ENCODE data around the gene KIAA0753.
"Not testable (repeated sequence)": the region's sequence is repeated elsewhere in the genome, so short reads cannot be mapped to it uniquely, and the experiment has no call there.

KIAA0753 gene

DNA sequence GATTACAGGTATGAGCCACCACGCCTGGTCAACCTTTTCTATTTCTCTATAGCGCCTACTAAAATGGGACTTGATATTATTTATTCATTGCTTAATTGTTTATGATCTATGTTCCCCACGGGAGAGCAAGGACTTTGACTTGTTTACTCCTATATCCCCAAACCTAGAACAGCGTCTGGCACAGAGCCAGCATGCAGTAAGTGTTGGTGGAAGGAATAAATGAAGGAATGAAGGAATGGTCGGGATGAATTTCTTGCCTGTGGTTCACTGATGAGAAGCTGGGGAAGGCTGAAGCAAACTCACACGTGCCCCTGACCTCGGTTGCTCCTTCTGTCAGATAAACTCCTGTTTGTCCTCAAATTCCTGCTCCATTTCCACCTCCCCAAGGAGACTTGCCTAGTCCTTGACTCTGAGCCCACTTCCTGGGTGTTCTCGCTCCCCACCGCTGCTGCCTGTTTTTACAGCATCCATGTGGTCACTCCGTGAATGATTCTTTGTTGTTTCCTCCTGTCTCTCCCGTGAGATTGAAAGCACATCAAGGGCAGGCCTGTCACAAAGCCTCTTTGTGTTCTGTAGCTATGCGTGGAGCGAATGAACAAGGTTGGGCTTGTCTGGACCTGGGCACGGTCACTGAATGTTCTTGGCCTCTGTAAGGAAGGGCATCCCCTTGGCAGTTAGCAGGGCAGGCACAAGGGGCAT lies 28.4 kb upstream of the KIAA0753 start:
- no peak for DNase-seq (ENCODE audit: low read depth in 2 of 2)

DNA sequence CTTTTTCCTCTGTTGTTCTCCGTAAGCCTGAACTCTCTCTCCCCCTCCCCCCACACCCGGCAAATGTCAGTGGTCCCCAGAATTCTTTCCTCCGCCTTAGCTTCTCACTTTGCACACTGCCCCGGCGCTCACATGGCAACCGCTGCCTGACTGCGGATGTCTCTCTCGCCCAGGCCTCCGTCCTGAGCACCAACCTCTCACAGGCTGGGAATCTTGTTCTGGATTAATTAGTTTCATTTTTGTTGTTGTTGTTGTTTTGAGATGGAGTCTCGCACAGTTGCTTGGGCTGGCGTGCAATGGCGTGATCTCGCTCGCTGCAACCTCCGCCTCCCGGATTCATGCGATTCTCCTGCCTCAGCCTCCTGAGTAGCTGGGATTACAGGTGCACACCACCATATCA lies 27.7 kb upstream of the KIAA0753 start:
- DNase-seq (ENCODE audit: low read depth in 2 of 2) = no peak

GRCh38 chr17:6667516-6667915 lies 27.0 kb upstream of the KIAA0753 start:
- no peak for DNase-seq (ENCODE audit: low read depth in 2 of 2)

DNA sequence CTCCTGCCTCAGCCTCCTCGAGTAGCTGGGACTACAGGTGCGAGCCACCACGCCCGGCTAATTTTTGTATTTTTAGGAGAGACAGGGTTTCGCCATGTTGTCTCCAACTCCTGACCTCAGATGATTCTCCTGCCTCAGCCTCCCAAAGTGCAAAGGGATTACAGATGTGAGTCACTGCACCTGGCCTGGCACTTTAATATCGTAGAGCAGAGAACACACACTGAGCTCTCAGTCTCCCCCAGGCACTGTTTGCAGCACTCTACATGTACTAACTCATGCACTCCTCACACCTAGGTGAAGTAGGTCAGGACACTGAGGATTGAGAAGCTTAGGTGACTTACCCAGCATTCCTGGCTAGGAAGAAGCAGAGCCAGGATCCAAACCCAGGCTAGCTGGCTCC lies 26.0 kb upstream of the KIAA0753 start:
- no peak for DNase-seq (ENCODE audit: low read depth in 2 of 2)

- peak; percentile 43 to 49 for DNase-seq (ENCODE audit: low read depth in 2 of 2)
Observed at GRCh38 chr17:6666077-6666521, 25.6 kb upstream of the KIAA0753 start.

GRCh38 chr17:6663200-6663599 lies 22.7 kb upstream of the KIAA0753 start:
- not testable (repeated sequence) for DNase-seq (ENCODE audit: low read depth in 2 of 2)

GRCh38 chr17:6661464-6661848 lies 20.9 kb upstream of the KIAA0753 start:
- DNase-seq (ENCODE audit: low read depth in 2 of 2) = no peak

DNA sequence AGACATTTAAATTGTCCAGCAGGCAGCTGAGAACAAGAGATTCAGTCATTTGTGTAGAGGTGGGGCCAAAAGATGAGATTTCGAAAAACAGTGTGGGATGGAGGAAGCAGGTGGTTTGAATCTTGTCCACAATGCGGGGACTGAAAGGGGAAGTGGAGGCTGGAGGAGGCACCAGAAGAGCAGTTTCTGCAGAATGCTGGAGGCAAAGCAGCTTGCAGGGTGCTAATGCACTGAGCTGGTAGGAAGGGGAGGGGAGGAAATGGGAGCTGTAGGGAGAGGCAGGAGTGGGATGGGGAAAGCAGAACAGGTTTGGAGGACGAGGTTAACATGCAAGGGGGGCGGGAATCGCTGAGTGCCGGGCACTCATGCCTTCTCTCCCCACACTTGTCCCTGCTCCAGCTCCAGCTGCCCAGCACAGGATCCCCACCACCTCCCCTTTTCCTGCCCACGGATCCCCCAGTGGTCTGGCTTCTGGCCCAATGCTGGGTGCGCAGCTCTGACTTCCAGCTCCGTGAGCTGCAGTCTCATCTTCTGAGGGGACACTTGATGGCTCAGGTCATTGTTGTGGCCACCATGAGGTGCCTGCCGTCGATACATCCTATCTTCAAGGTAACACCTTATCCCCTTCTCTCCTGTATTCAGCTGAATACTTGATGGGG lies 20.4 kb upstream of the KIAA0753 start:
- no peak for DNase-seq (ENCODE audit: low read depth in 2 of 2)

GRCh38 chr17:6660101-6660500 lies 19.6 kb upstream of the KIAA0753 start:
- no peak for DNase-seq (ENCODE audit: low read depth in 2 of 2)

- not testable (repeated sequence) for DNase-seq (ENCODE audit: low read depth in 2 of 2)
Observed at GRCh38 chr17:6658411-6658810, 17.9 kb upstream of the KIAA0753 start.

DNA sequence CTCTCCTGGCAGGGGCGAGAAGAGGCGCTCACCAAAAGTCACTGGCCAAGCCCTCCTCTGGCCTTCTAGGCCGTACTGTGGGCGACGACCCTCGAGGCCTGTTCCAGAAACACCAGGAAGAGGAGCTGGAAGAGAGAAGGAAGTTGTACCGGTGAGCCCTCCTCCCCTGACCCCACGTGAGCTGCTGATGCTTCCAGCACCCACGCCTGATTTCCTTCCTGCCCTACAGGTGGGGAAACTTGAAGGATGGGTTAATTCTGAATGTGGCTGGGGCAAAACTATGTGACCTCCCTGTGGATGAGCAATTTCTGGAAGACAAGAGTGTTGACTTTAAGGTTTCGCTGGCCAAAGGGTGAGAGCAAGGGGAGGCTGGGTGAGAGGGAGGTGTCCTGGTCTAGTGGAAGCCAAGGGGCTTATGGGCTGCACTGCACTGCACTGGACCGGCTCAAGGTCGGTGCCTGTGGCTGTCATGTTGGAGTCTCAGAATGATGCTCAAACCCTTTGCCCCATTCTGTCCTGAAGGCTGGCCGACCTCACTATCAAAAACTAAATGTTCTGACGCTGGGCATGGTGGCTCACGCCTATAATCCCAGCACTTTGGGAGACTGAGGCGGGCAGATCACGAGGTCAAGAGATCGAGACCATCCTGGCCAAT lies 17.2 kb upstream of the KIAA0753 start:
- no peak for DNase-seq (ENCODE audit: low read depth in 2 of 2)

- not testable (repeated sequence) for DNase-seq (ENCODE audit: low read depth in 2 of 2)
Observed at GRCh38 chr17:6656797-6657632, 16.5 kb upstream of the KIAA0753 start.

DNA sequence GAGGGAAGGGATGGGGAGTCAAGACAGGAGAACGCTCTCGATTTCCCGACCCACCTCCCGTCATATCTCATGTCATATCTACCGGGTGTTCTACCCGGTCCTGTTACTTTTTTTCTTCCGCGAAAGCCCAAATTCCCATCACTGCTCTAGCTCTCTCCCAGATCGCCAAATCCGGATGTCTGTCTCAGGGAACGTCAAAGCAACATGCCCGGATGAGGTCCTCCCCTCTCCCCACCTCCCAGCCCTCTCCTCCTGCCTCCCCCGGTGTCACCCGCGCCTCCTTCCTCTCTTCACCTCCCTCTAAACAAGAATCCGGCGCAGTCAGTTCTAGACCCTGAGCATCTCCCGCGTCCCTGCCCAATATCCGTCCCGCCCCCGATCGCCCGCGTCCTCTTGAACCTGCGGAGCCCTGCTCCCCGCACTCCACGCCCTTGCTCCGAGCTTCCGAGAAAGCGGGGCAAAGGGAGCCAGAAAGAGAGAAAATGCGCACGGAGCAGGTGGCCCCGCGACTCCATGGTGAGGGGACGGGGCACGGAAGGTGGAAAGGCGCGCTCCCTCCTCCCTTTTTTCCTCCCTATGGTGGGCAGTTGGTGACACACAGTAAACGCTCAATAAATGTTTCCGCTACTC lies 15.3 kb upstream of the KIAA0753 start:
- not testable (repeated sequence) for DNase-seq (ENCODE audit: low read depth in 2 of 2)

GRCh38 chr17:6654841-6655731 lies 14.6 kb upstream of the KIAA0753 start:
- DNase-seq (ENCODE audit: low read depth in 2 of 2) = no peak

GRCh38 chr17:6651919-6652452 lies 11.5 kb upstream of the KIAA0753 start:
- no peak for DNase-seq (ENCODE audit: low read depth in 2 of 2)

DNA sequence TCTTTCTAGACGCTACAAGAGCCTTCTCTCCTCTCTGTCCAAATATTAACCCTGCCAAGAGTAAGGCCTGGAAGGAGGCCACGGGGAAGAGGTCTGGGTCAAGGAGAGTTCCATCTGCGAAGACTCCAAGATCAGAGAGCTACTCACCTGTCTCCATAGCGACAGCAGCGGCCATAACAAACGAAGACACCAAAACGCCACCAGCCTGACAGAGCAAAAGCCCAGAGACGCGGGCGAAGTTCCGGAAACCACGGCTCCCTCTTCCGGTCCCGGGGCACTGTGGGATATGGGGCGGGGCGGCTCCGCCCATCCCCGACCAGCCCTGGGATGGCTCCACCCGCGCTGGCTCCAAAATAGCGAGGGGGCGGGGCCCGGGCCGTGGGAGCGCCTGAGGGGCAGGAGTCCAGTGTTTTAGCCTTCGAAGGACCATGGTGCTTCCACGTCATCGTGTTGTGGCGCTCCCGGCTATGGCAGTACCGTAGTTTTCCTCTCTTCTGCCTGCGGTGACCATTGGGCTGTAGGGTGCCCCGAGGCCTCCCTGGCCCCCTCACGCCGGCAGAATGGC lies 10.9 kb upstream of the KIAA0753 start, which contains the start of the genes C17orf100 and MED31:
Gene C17orf100 (plus strand): TSS at position 409 of the 565 bp plus-strand sequence. CDS start 152 bp downstream, at position 561.
Gene MED31 (minus strand): TSS at position 252 of the 565 bp plus-strand sequence. CDS start 77 bp downstream, at position 175.
- peak; percentile 67 to 68 for DNase-seq (ENCODE audit: low read depth in 2 of 2)

- DNase-seq (ENCODE audit: low read depth in 2 of 2) = no peak
Observed at GRCh38 chr17:6648181-6648580, 7.7 kb upstream of the KIAA0753 start.

- DNase-seq (ENCODE audit: low read depth in 2 of 2) = peak; percentile 51 to 57
Observed at GRCh38 chr17:6643451-6644125, 3.1 kb upstream of the KIAA0753 start.

DNA sequence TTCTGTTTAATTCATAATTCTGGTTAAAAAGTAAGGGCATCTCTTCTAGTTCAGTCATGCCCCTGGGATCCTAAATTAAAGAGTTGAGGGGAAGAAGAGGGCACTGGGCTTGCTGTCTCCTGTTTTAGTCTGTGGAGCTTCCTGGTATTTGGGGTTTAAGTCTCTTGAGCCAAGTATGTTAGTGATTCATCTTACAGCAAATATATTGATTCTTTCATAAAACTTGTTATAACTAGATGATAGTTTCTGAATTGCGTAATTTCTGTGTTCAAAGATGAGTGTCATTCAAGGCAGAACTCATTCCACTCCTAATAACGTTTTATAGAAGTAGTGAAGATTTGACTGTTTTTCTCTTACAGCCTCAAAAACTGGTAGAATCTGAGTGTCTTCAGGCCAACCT lies 2.1 kb upstream of the KIAA0753 start:
- no peak for DNase-seq (ENCODE audit: low read depth in 2 of 2)

Measured in fibroblast of skin of left biceps (primary cell).